ENCODE data around the gene TAMALIN. TPM values are rescaled to one million over a fixed set of nuclear protein-coding genes. Genes with fewer than 3 reads are reported as not detected.
A peak's percentile ranks its signal among the peaks of the same experiment; 100 is the strongest.

The TAMALIN gene
- total RNA-seq, 1 experiment from 2014 or later: not detected

DNA sequence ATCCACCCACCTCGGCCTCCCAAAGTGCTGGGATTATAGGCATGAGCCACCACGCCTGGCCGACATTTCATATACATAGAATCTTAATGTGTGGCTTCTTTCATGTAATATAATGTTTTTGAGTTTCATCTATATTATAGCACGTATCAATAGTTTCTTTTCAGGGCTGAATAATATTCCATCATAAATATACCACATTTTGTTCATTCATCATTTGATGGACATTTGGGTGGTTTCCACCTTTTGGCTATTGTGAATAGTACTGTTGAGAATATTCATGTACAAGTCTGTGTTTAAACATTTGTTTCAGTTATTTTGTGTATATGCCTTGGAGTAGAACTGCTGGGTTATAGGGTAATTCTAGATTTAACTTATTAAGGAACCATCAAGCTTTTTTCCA, 43.3 kb upstream of the TAMALIN start:
- Mint-ChIP-seq H3K4me3 (ENCODE audit: unreplicated experiment) (no peak overlapping the region), H3K27me3 (ENCODE audit: insufficient read depth, unreplicated experiment) (no peaks in the 10 kb centered on the region), H3K9me3 (ENCODE audit: unreplicated experiment) (no peaks in the 10 kb centered on the region), H3K4me1 (ENCODE audit: insufficient read depth, unreplicated experiment) (peaks cover 24% of the 10 kb centered on the region), H3K27ac (ENCODE audit: low read depth, unreplicated experiment) (no peak overlapping the region), H3K36me3 (ENCODE audit: insufficient read depth, unreplicated experiment) (peaks cover 16% of the 10 kb centered on the region)
- no peak for DNase-seq (ENCODE audit: unreplicated experiment)
- BruUV-seq (replicated peaks): no TSS peak
- ChIA-PET POLR2A (no interaction called here), CTCF (interaction anchor here (0.6 to 0.7 kb wide), 2 partner anchors 41 to 907 kb away, joined by 3 to 4 read pairs; no protein-coding TSS in a partner anchor)
- intact Hi-C loops (cut with micrococcal nuclease): no loop called here
- TF ChIP-seq, protein P1, sequence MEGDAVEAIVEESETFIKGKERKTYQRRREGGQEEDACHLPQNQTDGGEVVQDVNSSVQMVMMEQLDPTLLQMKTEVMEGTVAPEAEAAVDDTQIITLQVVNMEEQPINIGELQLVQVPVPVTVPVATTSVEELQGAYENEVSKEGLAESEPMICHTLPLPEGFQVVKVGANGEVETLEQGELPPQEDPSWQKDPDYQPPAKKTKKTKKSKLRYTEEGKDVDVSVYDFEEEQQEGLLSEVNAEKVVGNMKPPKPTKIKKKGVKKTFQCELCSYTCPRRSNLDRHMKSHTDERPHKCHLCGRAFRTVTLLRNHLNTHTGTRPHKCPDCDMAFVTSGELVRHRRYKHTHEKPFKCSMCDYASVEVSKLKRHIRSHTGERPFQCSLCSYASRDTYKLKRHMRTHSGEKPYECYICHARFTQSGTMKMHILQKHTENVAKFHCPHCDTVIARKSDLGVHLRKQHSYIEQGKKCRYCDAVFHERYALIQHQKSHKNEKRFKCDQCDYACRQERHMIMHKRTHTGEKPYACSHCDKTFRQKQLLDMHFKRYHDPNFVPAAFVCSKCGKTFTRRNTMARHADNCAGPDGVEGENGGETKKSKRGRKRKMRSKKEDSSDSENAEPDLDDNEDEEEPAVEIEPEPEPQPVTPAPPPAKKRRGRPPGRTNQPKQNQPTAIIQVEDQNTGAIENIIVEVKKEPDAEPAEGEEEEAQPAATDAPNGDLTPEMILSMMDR (IDR thresholded peaks at IDR 0.05; ENCODE audit: unreplicated experiment): no peak

DNA sequence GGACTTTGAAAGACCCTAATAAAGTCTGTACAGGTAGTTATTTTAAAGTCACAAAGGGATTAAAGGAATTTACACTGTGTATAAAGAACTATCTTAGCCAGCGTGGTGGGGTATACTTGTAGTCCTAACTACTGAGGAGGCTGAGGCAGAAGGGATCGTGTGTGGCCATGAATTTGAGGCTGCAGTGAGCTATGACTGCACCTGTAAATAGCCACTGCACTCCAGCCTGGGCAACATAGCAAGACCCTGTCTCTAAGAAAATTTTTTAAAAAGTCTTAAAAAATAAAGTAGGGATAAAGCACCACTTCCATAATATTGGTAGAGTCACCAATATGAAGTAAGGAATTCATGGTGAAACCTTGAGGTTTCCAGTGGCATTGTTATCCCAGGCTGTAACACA, 37.1 kb upstream of the TAMALIN start:
- intact Hi-C loops (cut with micrococcal nuclease): no loop called here
- Mint-ChIP-seq H3K27ac (ENCODE audit: low read depth, unreplicated experiment) (peak overlapping the region; percentile 99), H3K27me3 (ENCODE audit: insufficient read depth, unreplicated experiment) (no peaks in the 10 kb centered on the region), H3K9me3 (ENCODE audit: unreplicated experiment) (no peaks in the 10 kb centered on the region), H3K36me3 (ENCODE audit: insufficient read depth, unreplicated experiment) (no peaks in the 10 kb centered on the region), H3K4me3 (ENCODE audit: unreplicated experiment) (no peak overlapping the region), H3K4me1 (ENCODE audit: insufficient read depth, unreplicated experiment) (peaks cover 53% of the 10 kb centered on the region)
- BruUV-seq (replicated peaks): no TSS peak
- TF ChIP-seq, protein P1 (IDR thresholded peaks at IDR 0.05; ENCODE audit: unreplicated experiment): no peak
- no peak for DNase-seq (ENCODE audit: unreplicated experiment)
- POLR2A ChIA-PET: interaction anchor here (3.2 to 3.8 kb wide), 2 partner anchors 9 to 14 kb away, joined by 33 to 39 read pairs; no protein-coding TSS in a partner anchor
- CTCF ChIA-PET: interaction anchor here (0.6 to 1.7 kb wide), 8 partner anchors 9 to 583 kb away, joined by 3 to 8 read pairs (median 4); no protein-coding TSS in a partner anchor

DNA sequence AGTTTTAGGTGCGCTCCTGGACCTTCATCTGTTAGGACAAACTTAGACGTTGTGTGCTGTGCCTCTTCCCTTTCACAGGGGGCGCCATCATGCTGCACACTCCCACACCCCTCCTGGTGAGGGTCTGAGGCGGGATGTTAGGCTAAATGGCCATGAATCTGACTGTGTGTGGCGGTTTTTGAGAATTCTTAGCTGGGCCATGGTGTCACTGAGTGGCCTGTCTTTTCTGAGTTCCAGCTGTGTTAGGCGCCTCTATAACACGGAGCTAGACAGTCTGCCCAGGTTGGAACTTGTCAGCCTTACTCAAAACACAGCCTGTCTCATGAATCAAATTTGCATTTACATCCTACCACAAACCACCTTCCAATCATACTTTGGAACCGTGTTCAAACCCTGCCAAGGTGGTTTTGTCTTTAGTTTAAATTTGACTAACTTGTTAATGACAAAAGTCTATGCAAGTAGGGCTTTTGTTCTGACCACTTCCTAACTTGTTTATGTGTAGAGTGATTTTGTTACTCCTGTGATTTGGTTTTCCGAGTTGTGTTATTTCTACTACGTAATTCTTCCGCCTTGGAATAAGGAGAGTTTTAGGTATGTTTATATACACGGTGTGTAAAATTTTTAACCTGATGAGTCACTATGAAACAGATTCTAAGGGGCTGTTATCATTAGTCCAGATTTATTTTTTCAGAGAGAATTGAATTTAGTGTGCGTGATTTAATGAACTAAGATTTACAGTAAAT, 35.7 kb upstream of the TAMALIN start:
- Mint-ChIP-seq H3K36me3 (ENCODE audit: insufficient read depth, unreplicated experiment) (peaks cover 5% of the 10 kb centered on the region), H3K9me3 (ENCODE audit: unreplicated experiment) (no peaks in the 10 kb centered on the region), H3K4me1 (ENCODE audit: insufficient read depth, unreplicated experiment) (peaks cover 55% of the 10 kb centered on the region), H3K27me3 (ENCODE audit: insufficient read depth, unreplicated experiment) (no peaks in the 10 kb centered on the region), H3K4me3 (ENCODE audit: unreplicated experiment) (peak overlapping the region; percentile 65), H3K27ac (ENCODE audit: low read depth, unreplicated experiment) (peak overlapping the region; percentile 99)
- TF ChIP-seq, protein P1 (IDR thresholded peaks at IDR 0.05; ENCODE audit: unreplicated experiment): peak; percentile 50
- TSS peak; percentile 45 for BruUV-seq (replicated peaks)
- DNase-seq (ENCODE audit: unreplicated experiment): peak; percentile 61
- intact Hi-C loops (cut with micrococcal nuclease): no loop called here
- CTCF ChIA-PET: interaction anchor here (0.6 to 2.0 kb wide), 16 partner anchors 9 to 147 kb away, joined by 3 to 9 read pairs (median 4); no protein-coding TSS in a partner anchor
- POLR2A ChIA-PET: interaction anchor here (1.0 to 3.8 kb wide), 5 partner anchors 11 to 22 kb away, joined by 5 to 39 read pairs (median 13); partner anchors contain the start of gene ACVR1B

DNA sequence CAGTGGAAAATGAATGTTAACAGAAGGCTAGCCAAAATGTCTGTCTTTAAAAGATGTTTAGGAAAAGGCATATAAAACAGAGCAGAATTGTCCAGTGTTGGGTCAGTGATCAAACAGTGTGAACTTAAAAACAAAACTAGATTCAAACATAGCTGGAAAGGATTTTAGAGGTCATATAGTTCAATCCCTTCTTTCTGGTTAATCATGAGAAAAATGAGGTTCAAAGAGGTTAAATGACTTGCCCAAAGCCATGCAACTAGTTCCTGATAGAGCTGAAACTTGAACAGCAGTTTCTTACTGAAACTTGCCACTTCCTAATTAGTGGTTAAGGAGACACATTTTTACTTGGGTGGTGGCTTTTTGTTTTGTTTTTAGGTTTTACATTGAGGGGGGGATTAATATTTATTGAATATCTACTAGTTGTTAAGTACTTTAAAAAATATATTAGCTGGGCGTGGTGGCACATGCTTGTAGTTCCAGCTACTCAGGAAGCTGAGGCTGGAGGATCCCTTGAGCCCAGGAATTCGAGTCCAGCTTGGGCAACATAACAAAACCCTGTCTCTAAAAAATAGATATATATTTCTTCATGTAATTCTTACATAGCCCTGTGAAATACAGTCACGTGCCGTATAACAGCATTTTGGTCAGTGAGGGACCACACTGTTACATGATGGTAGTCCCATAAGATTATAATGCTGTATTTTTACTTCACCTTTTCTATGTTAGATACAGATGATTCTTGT, 34.9 kb upstream of the TAMALIN start:
- Mint-ChIP-seq H3K27ac (ENCODE audit: low read depth, unreplicated experiment) (peak overlapping the region; percentile 99), H3K27me3 (ENCODE audit: insufficient read depth, unreplicated experiment) (no peaks in the 10 kb centered on the region), H3K4me3 (ENCODE audit: unreplicated experiment) (peak overlapping the region; percentile 65), H3K4me1 (ENCODE audit: insufficient read depth, unreplicated experiment) (peaks cover 55% of the 10 kb centered on the region), H3K9me3 (ENCODE audit: unreplicated experiment) (no peaks in the 10 kb centered on the region), H3K36me3 (ENCODE audit: insufficient read depth, unreplicated experiment) (peaks cover 12% of the 10 kb centered on the region)
- TF ChIP-seq, protein P1 (IDR thresholded peaks at IDR 0.05; ENCODE audit: unreplicated experiment): no peak
- CTCF ChIA-PET: interaction anchor here (0.6 to 2.0 kb wide), 10 partner anchors 9 to 1096 kb away, joined by 3 to 8 read pairs (median 4); no protein-coding TSS in a partner anchor
- POLR2A ChIA-PET: interaction anchor here (1.1 to 3.8 kb wide), 5 partner anchors 12 to 53 kb away, joined by 3 to 39 read pairs (median 13); partner anchors contain the start of gene ACVR1B
- no peak for DNase-seq (ENCODE audit: unreplicated experiment)
- intact Hi-C loops (cut with micrococcal nuclease): no loop called here
- BruUV-seq (replicated peaks): TSS peak; percentile 54

All from MCF 10A (cell line).